HG03135 (cell line): Measurements from ENCODE around the gene BBS12.
"Not testable (repeated sequence)": the region's sequence is repeated elsewhere in the genome, so short reads cannot be mapped to it uniquely, and the experiment has no call there.

Experiments used
- ATAC-seq: cut with Tn5 transposase; IDR thresholded peaks from one replicate; pipeline ENCODE4 v1.9.1; 2021; ENCODE audit warnings: mild to moderate bottlenecking, moderate library complexity; ENCODE audit not compliant: unreplicated experiment

Gene BBS12

DNA sequence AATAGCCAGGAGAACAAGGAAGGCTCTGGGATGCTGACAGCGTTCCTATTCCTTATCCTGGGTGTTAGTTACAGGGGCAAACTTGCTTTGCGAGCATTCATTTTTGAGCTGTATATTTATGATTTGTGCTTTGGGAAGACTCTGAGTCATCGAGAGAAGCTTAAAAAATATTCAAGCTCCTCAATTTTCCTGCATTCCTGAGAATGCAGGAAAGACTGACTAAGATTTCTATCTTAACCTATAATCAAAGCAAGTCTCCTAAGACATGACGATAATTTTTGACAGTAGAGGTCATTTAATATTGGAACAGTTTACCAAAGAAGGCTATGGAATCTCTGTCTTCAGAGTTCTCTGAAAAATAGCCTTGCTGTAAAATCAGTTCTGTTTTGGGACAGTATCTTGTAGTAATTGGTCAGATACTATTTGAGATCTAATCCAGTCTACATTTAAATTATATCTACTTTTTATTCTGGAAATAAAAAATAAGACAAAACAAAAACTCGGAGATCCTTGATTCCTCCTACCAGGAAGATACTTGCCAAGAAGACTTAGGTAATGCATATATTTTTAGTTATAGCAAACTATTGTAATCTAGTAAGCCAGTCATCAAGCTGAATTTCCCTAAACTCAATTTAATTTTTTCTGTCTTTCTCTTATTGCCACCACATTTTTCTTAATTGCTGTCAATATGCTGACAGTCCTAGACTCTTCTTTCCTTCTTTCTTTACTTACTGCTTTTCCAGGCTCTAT, 31.7 kb downstream of the BBS12 start:
- ATAC-seq: no peak

DNA sequence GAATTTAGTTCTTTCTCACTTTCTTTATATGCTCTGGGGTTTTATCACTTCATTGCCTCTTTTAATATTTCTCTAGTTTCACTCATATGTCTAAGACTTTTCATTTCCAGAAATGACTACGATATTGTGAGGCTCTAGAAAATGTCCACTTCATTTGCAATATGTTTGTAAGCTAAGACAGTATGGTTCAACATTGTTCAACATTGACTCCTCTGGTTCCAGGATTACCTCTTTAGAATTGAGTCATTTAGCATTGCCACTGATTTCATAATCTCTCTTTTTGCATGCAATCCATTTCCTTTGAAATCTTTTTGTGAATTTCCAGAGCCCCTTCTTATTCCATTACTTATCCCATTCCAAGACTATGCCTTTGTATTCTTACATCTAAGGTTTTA, 32.3 kb downstream of the BBS12 start:
- ATAC-seq: peak; percentile 74

DNA sequence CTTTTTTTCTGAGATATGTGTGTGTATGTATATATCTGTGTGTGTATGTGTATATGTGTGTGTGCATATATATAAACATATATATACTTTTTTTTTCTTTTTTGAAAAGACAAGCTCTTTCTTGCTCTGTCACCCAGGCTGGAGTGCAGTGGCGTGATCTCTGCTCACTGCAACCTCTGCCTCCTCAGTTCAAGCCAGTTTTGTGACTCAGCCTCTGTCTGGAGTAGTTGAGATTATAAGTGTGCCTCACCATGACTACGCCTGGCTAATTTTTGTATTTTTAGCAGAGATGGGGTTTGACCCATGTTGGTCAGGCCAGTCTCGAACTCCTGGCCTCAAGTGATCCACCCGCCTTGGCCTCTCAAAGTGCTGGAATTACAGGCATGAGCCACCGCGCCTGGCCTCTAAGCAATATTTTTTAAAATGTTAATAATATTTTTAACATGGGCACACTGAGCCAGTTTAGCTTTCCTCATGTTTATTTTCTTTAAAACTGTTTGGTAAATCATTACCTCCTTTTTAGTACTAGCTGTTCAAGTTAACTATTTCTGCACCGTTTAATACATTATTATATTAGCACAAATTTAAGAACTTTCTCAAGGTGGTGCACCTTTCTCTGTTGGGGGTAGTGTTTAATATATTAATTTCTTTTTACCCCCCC, 33.3 kb downstream of the BBS12 start:
- no peak for ATAC-seq

DNA sequence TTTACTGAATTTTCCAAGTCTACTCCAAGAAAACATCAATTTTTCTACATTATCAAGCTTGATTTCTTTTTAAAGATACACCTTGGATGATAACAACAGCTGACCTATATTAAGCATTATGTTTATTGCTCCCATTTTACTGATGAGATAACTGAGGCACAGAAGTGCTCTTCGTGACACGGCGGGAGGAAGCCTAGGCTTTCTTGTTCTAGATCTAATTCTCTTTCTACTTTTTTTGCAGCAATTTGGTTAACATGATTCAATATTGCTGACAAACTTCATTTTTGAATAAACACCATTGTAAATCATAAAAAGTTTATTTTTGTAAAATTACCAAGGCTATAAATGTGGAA, 33.8 kb downstream of the BBS12 start:
- no peak for ATAC-seq

DNA sequence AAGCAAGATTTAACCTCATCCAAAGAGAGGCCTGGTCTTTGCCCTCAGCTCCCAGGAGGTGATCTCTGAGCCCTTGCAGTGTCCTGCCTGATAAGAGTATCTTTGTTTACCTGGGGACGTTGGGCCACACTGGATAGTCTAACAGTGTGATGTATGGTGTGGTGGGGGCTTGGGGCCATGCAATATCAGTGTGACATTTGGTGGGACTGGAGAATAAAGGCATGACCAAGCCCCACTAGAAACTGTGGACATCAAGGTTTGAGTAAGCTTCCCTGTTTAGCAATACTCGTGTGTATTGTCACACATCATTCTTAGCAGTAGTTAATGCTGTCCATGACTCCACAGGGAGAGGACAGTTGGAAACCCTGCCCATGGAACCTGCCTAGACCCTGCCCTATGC, 34.4 kb downstream of the BBS12 start:
- no peak for ATAC-seq

DNA sequence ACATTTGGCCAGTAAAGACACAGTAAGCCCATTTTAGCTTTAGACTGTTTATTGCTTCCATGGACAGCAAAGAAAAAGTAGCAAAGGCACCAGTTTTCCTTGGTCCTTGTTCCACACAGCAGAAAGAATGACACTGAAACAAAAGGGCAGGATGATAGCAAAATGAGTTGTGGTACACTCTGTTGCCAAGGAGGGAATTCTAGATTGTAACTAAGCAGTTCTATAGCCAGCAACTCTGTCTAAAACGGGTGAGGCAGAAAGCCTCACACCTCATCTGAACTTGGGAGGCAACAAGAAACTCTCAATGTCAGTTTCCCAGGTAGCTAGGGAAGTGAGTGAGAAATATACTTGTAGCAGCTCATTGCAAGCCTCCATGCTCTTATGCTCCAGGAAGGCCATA, 39.2 kb downstream of the BBS12 start:
- ATAC-seq: no peak

DNA sequence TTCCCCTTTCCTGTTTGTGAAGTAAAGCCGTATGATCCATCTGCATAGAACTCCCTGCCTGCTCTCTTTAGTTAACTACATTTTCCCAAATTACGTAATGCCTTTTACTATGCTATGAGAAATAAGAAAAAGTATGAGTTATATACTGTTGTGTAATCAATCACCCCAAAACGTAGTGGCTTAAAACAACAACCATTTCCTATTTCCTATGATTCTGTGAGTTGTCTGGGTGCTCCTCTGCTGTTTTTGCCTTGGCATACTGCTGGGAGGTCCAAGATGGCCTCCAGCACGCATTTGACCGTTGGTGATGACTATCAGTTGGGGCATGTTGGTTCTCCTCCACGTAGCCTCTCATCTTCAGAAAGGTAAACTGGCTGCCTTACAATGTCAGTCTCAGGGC, 39.8 kb downstream of the BBS12 start:
- no peak for ATAC-seq

DNA sequence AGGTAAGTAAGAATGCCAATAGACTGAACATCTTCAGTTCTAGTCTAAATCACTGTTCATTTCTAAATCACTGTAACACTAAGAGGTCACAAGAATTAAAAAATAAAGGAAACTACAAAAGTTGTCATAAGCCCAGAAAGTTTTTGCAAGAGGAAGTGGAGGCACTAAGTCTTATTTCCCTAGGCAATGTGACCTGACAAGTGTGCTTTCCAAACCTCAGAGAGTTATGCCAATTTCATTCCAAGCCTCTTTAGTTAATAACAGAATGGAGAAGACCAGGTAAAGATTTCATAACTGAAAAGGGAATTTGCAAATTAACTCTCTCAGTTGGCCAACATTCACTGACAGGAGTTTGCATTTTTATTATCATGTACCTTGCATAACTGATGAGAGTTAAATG, 40.5 kb downstream of the BBS12 start:
- ATAC-seq: no peak

DNA sequence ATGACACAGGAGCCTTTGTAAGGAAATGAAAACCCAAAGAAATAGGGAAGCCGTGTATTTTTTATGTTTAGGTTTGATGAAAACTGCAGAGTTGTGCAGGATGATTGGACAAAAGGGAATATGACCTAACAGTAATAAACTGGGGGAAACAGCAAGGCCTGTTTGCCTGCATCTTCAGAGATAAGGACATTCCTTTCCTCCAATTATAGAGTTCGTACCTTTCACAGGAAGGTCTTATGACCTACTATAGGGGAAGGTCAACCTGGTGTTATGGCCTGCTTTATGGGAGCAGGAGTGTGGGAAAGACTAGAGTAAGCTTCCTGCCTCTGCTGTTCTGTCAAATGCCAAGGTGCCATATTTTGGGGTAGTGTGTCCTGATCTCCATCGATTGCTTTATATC, 42.5 kb downstream of the BBS12 start:
- no peak for ATAC-seq

DNA sequence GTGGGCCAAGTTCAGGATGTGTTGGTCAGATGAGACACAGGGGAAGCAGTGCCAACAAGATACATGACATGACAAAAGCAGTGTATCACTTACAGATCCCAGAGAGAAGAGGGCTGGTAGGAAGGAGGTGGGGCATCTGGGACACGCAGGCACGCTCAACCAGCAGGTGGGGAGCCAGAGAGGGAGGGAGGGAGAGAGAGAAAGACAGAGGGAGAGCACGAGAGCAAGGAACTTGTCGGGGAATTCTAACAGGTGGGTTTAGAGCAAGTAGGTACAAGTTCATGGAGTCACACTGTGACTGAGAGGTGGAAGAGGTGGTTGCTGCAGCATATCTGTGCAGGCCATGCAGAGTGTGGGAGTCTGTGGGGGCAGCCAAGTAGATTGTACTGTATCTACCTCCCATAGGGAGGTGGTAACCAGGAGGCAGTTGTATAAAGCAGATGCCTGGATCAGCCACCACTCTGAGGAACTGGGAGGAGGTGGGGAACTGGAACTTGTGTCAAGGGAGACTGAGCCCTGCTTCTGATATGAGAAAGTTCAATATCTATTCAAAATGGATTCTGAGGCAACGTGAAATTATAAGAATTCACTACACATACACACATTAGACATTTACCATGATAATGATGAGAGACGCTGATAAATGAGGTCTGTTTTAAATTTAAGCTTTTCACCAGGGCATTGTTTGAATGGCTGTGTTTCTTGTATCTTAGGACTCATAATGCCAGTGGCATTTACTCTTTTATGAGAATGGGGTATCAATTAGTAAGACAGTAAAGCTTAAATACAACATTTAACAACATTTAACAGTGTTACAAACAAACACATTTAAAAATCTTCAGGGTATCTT, 43.7 kb downstream of the BBS12 start:
- no peak for ATAC-seq

DNA sequence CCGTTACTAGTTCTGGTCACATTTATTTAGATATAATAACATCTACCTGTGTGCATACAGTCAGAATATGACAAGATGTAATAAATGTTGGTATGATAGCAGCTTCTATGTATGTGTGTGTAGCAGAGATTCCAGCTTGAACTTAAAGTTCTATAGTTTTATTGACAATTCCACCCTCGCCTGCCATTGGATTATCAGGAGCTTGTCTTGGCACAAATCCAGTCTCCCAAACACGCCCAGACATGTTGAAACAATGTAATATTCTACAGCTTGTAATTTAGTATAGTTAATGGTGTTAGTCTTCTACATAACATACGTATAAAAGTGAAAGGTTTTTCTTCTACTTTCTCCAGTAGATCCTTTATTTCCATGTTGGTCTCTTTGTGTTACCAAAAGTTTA, 44.4 kb downstream of the BBS12 start:
- ATAC-seq: no peak

DNA sequence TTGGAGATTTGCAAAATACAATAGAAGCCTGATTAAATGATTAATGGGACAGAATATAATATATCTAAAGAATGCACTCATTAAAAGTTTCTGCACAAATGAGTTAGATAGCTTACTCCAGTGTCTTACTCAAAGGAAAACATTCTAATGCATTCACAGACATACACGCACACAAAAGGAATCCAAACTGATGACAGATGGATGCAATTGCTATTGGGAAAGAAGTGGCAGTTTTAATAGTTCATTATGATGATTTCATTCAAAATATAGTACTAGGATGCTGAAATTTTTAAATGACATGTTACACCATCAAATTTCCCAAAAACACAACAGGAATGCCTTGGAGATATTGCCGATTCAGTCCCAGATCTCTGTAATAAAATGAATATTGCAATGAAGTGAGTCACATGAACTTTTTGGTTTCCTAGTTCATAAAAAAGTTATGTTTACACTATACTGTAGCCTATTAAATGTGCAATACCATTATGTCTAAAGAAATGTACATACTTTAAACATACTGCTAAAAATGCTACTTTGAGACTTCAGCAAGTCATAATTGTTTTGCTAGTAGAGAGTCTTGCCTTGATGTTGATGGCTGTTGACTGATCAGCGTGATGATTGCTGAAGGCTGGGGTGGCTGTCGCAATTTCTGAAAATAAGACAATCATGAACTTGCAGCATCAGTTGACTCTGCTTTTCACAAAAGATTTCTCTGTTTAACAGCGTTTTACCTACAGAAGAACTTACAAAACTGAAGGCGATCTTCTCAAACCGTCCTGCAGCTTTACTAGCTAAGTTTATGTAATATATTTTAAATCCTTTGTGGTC, 45.6 kb downstream of the BBS12 start:
- ATAC-seq: no peak

DNA sequence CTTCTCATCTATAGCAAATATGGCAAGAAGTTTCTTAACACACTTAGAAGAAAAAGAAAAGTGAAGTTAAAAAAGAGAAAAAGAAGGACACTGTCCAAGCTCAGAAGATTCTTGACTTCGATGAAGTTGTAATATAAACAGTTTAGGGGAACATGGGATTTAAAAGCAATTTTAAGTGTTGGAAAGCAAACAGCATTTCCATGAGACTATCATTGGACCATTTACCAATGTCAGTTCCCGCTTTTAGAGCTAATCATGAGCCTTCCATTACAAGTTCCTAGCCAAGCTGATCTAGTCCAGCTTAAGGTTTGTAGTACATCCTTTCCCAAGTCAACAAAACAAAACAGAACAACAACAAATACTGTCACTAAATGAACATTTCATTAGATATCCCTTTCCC, 49.0 kb downstream of the BBS12 start:
- no peak for ATAC-seq

DNA sequence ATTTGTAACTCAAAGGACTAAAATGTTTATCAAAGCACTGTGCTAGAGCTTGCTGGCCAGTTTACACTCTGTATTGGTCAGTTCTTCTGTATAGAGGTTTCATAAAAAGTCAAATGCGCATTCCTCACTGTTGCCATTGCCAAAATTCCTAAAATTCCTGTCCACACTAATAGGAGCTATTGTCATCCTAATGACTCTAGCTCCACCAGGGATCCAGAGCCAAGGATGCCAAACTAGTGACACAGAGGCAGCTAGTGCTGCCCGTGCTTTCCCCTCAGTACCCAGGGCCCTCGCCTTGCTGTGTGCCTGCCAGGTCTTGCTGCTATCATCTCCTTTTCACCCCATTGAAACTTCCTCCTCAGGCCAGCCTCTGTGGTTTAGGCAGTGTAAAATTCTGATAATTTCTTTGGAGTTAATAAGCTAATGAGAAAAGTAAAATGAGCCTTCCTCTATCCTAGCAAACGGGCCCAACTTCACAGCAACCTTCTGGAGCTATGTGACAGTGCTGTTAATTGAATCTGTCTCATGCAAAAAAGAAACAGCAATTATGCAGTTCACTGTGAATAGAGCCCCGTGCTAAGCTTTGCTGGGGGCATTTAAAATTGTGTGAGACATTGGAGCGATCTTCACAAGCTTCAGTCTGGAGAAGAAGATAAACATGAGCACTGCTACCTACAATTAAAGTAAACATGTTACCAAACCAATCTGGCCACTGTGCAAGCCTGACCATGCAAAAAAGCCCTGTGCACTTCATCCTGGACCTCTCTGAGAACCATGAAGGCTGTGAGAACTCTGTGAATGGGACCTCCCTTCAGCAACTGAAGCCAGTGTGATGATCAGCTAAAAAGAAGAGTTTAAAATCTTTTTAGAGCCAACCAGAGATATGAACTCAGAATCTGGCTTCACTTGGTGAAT, 51.1 kb downstream of the BBS12 start:
- ATAC-seq: no peak

DNA sequence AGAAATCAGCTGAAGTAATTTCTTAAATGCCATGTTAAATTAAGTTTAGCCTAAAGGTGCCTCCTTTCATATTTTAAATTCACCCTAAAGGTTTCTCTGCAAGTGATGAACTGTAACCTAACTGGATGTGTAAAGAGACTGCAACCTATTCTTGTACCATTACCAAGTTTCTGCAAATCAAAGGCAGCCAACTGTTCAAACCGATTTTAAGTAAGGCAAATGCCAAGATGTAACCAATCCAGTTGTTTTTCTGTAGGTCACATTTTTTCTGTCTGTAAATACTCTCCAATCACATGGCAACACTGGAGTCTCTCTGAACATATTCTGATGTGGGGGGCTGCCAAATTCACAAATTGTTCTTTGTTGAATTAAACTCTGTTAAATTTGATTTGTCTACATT, 51.8 kb downstream of the BBS12 start:
- no peak for ATAC-seq

DNA sequence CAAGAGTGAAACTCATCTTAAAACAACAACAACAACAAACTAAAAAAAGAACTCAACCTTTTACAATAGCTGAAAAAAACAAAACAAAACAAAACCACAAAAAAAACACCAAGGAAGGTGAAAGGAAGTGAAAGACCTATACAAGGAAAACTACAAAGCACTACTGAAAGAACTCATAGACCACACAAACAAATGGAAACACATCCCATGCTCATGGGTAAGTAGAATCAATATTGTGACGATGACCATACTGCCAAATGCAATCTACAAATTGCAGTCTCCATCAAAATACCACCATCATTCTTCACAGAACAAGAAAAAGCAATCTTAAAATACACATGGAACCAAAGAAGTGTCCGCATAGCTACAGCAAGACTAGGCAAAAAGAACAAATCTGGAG, 52.6 kb downstream of the BBS12 start:
- no peak for ATAC-seq

DNA sequence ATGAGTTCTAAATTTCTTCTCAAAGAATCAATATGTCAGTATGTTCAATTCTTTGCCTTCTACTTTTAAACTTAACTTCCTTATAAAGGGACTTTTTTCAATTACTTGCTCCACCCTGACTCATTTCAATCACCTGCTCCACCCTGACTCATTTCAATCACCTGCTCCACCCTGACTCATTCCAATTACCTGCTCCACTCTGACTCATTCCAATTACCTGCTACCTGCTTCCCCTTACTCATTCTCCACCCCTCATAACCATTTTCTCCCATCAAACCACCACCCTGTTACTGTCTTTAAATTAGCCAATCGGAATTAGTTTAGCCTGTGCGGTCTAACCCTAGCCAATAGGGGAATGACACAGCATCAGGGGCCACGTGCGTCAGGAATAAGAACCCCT, 53.8 kb downstream of the BBS12 start:
- ATAC-seq: not testable (repeated sequence)

DNA sequence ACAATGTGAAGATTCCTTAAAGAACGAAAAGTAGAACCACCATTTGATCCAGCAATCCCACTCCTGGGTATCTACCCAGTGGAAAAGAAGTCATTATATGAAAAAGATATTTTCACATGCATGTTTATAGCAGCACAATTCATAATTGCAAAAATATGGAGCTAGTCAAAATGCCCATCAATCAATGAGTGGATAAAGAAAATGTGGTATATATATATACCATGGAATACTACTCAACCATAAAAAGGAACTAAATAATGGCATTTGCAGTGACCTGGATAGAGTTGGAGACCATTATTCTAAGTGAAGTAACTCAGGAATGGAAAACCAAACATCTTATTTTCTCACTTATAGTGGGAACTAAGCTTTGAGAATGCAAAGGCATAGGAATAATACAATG, 54.4 kb downstream of the BBS12 start:
- ATAC-seq: not testable (repeated sequence)

DNA sequence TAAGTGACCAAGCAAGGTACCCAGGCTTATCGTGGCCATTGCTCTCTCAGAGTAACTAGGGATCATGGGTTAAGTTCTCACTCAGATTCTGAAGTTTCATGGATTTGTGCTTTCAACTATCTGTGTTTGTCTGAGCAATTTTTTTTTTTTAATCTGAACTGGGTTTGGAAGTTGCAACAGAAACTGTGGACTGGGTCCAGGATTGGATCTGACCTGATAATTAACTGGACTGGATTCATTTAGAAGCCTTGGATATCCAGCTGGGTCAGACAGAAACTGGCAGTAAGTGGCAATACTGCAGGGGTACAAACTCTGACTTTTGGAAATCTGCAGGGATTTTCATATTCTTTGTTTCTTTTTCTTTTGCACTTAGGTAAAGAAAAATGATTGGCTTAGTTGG, 55.4 kb downstream of the BBS12 start:
- no peak for ATAC-seq

DNA sequence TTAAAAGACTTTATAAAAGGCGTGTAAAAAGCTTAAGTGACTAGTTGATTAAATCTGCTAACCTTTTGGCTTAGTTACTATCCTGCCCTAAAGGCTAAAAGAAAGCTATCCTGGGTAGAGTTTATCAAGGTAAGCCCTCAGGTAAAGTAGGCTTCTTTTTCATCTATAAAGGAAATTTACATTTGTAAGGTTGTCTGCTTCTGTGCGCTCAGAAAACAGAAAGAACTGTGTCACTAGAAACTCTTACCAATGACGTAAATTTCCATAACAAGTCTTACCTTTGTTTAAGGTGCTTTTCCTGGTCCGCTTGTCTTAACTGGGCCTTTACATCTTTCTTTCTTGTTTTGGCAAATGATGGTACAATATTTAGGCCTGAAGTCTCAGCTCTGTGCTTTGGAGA, 56.4 kb downstream of the BBS12 start:
- no peak for ATAC-seq
